BLaER1 (cell line): ENCODE measurements around the gene SLC22A5.

Experiments
- H3K27ac ChIP-seq: shearing (Covaris generic); formaldehyde crosslinking; 2 replicates; pipeline ENCODE4 v1.8.1; 2022
- H3K27me3 ChIP-seq: shearing (Covaris generic); formaldehyde crosslinking; 2 replicates; pipeline ENCODE4 v1.8.1; 2022
- H3K36me3 ChIP-seq: shearing (Covaris generic); formaldehyde crosslinking; 2 replicates; pipeline ENCODE4 v1.8.1; 2022
- H3K4me1 ChIP-seq: shearing (Covaris generic); formaldehyde crosslinking; 2 replicates; pipeline ENCODE4 v1.8.1; 2022
- H3K4me2 ChIP-seq: shearing (Covaris generic); formaldehyde crosslinking; 2 replicates; pipeline ENCODE4 v1.8.1; 2022
- H3K4me3 ChIP-seq: shearing (Covaris generic); formaldehyde crosslinking; 2 replicates; pipeline ENCODE4 v1.8.1; 2022
- H3K9ac ChIP-seq: shearing (Covaris generic); formaldehyde crosslinking; 2 replicates; pipeline ENCODE4 v1.8.1; 2022
- H3K9me3 ChIP-seq: shearing (Covaris generic); formaldehyde crosslinking; 2 replicates; pipeline ENCODE4 v1.8.1; 2022
- H4K20me1 ChIP-seq: shearing (Covaris generic); formaldehyde crosslinking; 2 replicates; pipeline ENCODE4 v1.8.1; 2022
- Cebpa-rat ChIP-seq: shearing (Covaris generic); IDR thresholded peaks from 2 replicates; pipeline ENCODE4 v1.8.1; 2022

SLC22A5 gene

GRCh38 chr5:132438917-132439316 is 69.4 kb downstream of the SLC22A5 start:
- Histone ChIP-seq H3K9me3 (no peaks in the 10 kb centered on the region), H3K4me2 (peak overlapping the region; percentile 81), H3K27ac (peak overlapping the region; percentile 62), H3K36me3 (peaks cover 39% of the 10 kb centered on the region), H3K4me3 (no peak overlapping the region), H3K9ac (peak overlapping the region; percentile 26; the same call in 1 of the 2 replicates), H4K20me1 (no peaks in the 10 kb centered on the region), H3K27me3 (no peaks in the 10 kb centered on the region), H3K4me1 (peaks cover 83% of the 10 kb centered on the region)
- TF ChIP-seq Cebpa-rat: no peak

- Histone ChIP-seq H3K9me3 (no peaks in the 10 kb centered on the region), H3K36me3 (peaks cover 40% of the 10 kb centered on the region), H3K4me1 (peaks cover 83% of the 10 kb centered on the region), H3K9ac (0 out of 2 replicates have a peak overlapping the region, but pooled peaks have one; percentile 20), H3K4me3 (no peak overlapping the region), H4K20me1 (no peaks in the 10 kb centered on the region), H3K27me3 (no peaks in the 10 kb centered on the region), H3K27ac (peak overlapping the region; percentile 62; the same call in 1 of the 2 replicates), H3K4me2 (peak overlapping the region; percentile 81)
- no peak for TF ChIP-seq Cebpa-rat
Observed at GRCh38 chr5:132439521-132440089, 70.1 kb downstream of the SLC22A5 start.

- Histone ChIP-seq H3K4me2 (peak overlapping the region; percentile 50), H3K4me1 (peaks cover 68% of the 10 kb centered on the region), H3K36me3 (peaks cover 61% of the 10 kb centered on the region), H3K9ac (no peak overlapping the region), H3K27me3 (no peaks in the 10 kb centered on the region), H3K4me3 (no peak overlapping the region), H3K9me3 (no peaks in the 10 kb centered on the region), H4K20me1 (no peaks in the 10 kb centered on the region), H3K27ac (peak overlapping the region; percentile 48)
- TF ChIP-seq Cebpa-rat: no peak
Observed at GRCh38 chr5:132444061-132444460, 74.6 kb downstream of the SLC22A5 start.
